NCI-H1092 (cell line): Measurements from ENCODE around the gene SERTM1.

Source experiments
- DNase-seq: peaks from one replicate; lab custom pipeline; 2025; lab: John Stamatoyannopoulos, UW

SERTM1 gene

DNA sequence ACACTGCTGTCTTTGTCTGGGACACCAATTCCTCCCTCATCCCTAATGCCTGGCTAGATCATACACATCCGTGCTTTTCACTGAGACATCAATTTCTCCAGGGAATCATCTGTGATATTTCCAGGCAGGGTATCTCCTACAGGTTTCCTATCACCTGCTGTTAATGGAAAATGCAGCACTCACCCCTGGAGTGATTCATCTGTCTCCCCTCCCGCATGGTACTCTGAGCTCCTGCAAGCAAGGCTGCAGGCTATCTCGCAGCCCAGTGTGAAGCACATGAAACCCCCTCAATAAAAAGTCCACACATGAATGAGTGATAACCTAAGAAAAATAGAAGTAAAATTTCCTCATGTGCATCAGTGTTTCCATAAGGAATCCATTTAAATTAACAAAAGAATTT is 38.5 kb downstream of the SERTM1 start:
- DNase-seq, result no peak

DNA sequence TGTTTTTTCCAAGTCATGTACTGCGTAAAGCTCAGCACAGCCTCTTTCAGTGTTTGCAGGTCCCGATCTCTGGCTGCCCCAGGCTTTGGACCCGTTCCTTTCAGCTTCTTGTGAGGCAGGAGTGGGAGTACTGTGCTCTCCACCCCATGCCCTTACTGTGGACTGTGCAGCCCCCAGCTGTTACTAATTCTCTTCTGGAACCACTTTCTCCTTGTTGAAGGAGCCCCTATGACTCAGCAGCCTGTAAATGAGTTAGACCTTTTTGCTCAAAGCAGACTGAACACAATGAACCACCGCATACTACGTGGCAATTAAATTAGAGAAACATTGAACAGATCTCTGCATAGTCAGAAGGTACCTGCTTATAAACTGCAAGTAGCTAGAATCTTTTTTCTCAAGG is 39.0 kb downstream of the SERTM1 start:
- DNase-seq, result no peak

DNA sequence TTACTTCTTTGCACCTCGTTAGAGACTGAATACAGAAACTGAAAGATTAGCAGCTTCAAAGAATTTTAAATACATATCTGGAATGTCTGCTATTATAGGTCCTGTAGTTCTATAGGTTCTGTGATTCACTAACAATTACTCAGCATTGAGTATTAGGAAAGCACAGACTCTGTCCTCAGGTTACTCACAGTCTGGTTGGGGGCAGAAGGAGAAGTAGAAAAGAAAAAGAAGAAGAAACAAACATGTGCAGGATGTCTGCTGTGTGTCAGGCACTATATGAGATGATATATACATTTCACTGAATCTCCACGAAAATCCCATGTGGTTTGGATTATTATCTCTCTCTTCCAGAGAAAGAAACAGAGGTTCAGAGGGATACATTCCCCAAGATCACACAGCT is 40.1 kb downstream of the SERTM1 start:
- DNase-seq, result no peak

DNA sequence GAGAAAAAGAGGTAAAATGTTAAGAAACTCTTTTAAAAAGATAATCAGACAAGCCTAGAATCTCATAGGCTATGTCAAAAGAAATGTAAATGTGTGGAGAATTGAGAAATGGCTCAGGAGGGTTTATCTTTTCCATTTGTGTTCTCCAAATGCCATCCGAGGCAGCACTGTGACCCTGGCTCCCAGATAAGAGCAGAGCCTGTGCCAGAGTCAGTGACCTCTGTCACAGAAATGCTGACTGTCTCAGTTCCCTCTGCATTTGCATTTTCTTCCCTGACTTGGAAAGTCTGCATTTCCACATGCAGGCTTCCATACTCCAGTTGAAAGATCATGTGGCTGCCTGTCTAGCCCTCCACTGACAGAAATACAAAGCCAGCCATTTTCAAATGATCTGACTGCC is 42.0 kb downstream of the SERTM1 start:
- DNase-seq, result no peak

DNA sequence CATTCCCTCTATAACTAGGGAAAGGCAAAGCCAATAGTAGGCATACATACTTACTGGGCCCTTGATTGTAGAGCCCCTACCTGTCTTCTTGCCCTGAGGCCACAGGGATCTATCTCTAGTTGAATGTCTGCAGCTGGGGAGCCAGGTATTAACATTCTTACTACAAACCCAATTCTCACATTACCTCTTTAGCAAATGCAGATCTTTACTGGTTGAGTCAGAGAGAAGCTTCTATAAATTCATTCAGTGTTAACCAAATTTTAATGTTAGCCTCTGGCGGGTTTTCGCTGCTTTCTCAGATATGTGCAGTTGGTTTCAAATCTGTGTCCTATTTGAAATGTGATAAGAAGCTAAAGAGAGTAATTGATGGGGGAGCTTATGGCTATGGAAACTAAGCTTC is 43.2 kb downstream of the SERTM1 start:
- no peak for DNase-seq

DNA sequence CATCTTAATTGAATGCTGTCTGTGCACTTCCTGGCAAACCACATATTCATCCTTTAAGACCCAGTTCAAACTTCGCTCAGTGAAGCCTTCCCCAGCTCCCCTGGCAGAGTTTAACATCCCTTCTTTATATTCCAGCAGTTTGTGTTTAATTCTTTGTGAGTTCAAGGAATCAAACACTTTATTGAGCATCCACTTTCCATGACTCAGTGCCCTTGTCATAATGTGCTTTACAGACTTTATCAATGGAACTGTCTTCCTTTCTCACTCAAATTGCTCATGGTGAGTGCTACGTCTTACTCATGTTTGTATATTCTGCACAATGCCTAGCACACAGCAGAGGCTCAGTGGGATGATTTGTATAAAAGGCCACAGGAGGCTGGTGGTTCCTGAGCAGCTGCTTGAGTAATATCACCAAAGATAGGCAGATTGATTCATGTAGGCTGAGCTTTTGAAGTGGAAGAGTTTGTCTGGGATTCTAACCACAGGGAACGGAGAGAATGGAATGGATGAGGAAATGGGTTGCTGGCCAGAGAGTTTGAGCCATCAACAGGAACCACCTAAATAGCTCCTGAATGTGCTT is 44.2 kb downstream of the SERTM1 start:
- no peak for DNase-seq

DNA sequence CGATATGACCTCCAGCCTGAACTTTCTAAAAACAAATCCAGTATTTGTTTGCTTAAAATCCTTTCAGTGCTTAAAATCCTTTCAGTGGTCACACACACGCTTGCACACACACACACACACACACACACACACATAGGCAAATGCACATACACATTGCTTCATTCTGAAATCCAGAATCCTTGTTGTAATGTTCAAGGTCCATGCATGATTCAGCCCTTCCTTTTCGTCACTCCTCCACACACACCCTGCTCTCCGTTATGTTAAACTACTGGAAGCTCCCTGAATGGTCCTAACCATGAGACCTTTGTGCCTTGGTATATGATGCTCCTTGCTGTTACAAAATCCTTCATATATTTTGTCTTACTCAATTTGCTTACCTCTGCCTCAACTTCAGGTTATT is 44.9 kb downstream of the SERTM1 start:
- DNase-seq, result no peak

DNA sequence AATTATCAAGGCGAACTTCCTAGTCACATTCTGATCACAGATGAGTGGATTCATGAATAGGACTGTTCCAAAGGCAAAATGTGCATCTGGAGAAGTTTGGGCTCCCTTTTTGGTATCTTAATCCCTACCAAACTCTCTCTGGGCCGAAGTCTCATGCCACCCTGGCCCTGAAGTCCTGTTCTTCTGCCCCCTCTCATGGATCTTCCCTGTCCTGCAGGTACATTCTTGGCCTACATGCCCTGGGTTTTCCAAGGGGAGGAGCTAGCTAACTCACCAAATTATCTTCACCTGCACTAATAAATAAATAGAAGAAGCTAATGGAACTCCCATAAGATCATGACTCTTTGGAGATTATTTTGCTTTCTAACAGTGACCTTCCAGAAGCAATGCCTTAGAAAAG is 50.3 kb downstream of the SERTM1 start:
- no peak for DNase-seq

DNA sequence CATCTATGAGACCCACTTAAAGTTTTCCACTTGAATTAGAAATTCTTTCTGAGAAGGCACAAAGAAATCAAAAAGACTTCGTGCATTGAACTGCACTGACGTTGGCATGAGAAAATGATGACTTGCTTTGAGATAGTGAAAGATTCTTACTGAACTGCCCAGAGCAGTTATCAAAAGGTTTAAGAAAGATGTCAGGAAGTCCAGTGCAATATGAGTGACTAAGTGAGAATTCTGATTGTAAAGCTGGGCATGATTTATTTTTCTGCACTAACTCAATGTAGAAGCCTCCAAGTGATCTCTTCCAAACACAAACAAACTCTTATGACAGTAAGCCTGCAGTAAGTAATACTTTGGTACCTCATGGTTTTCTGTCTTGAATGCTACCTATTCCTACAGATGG is 52.1 kb downstream of the SERTM1 start:
- no peak for DNase-seq

DNA sequence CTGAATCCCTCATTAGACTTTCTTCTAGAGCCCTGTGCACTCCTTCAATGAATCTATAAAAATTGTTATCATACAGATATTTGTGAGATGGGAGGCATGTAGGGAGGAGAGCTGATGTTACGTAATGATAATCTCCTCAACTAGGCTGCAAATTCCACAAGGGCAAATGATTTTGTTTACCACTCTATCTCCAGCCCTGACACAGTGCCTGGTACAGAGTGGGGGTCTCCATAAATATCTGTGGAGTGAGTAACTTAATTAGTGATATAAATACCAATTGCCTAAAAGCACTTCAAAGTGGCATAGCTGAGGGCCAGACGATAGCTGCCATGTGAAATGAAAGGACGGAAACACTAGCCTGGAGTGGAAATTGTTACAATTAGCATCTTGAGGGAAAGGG is 54.2 kb downstream of the SERTM1 start:
- no peak for DNase-seq

DNA sequence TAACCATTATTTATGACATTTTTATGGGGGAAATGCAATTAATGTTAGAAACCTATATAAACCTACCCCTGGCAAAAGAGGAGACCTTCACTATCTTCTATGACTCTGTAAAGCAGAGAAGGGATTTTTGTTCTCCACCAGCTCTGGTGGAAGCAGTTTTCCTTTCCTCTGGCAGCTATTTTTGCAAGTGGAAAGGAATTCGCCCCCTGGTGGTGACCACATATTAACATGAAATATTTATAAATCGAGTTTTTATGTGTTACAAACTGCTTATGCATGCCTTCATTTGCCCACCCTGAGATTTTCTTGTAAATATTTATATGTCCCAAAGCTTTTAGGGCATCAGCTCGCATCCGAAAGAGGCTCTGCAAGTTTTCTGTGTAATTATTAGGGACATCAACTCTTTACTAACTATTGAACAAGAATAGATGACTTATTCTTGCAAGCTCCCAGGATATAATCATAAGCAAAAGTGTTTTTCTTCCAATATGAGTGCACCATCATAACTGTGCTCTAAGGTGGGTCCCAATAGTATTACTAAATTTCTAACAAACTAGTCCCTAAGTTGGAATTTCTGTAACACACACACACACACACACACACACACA is 62.4 kb downstream of the SERTM1 start:
- peak; percentile 55 for DNase-seq

DNA sequence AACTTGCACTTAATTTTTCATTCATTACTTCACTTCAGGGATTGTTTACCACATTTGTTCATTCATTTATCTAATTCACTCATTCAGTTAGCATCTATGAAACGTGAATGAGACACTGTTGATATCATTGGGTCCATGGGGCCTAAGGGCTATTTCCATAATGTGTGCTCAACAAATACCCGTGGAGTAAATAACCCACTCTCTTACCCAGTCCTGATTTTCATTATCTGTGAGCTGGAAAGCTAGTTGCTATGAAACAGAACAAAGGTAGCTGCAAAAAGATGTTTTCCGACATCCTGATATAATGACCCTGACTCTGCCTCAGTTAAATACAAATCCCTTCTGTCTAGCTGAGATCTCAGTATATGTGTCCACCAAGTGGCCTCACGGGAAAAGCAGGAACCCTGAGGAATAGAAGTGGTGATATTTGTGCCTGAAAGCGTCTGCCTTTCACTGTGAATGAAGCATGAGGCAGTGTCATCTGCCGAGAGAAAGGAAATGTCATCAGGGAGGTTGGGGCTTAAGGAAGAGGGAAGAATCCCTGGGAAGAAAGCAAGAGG is 63.8 kb downstream of the SERTM1 start:
- DNase-seq, result no peak

DNA sequence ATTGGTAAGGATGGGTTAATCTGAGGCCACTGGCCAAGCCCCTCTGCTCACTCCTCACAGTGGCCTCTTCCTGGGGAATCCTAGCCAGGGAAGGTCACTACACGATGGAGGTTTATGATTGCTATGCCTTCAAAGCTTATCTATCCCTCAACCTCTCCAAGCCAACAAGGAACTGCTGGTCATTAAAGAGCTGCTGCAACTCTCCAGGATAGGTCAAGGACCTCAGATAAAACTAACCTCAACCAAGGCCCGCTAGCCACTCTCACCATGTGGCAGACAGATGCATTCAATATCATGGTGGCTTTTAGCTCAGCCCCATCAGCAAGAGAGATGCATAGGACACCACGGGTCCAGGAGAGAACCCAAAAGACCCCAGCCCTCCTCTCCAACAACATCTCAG is 71.6 kb downstream of the SERTM1 start:
- no peak for DNase-seq

DNA sequence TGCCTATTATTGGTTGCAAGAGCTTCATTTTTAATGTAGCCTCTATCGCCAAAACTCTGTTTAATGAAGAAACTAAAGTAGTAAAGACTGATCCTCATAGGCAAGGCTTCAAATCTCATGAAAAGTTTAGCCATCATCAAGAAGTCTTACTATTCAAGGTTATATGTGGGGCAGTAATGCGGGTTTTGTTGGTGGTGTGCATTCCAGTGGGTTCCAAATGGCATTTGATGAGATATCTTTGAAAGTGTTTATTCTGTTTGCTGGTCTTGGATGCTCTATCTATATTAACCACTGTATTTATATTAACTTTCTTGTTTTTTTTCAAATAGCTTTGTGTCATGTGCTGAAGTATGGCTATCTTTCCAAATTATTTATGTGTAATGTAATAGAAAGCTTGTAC is 72.2 kb downstream of the SERTM1 start:
- DNase-seq, result no peak
